C4-2B (cell line): ENCODE data around the gene DAAM1.

ENCODE experiments used
- CTCF ChIP-seq: fragments of 450-650 bp; conservative IDR thresholded peaks from 2 replicates; pipeline ENCODE4 v1.5.1; 2017; ENCODE audit warnings: mild to moderate bottlenecking
- ZFX ChIP-seq: fragments of 450-650 bp; IDR thresholded peaks from 2 replicates; pipeline ENCODE4 v1.6.1; 2017

GRCh38 chr14:59183150-59183549, 5.3 kb upstream of the DAAM1 start:
- TF ChIP-seq CTCF (no peak), ZFX (no peak)
